Liver (tissue), 9 donors: ENCODE results near the gene ALKAL2. TPM values are rescaled to one million over a fixed set of nuclear protein-coding genes. Genes with fewer than 3 reads are reported as not detected.

Experiments used
- DNase-seq: peaks from one replicate; pipeline ENCODE4 v3.0.0-alpha.2; 2017; ENCODE audit warnings: low spot score
- H3K27ac ChIP-seq, 2 donors: one replicate each; pipeline ENCODE4 v1.7.0; 2013; ENCODE audit warnings: inconsistent platforms in 2 of 2, low read length in 2 of 2, control low read depth in 1 of 2, low read depth in 1 of 2, mild to moderate bottlenecking in 1 of 2
- H3K27me3 ChIP-seq, 4 donors: one replicate each; pipeline versions ENCODE4 v1.6.1 to v1.7.0; 2013; ENCODE audit warnings: low read length in 3 of 4, inconsistent platforms in 1 of 4, mild to moderate bottlenecking in 1 of 4, moderate library complexity in 1 of 4; ENCODE audit not compliant: control insufficient read depth in 4 of 4, insufficient read depth in 4 of 4
- H3K36me3 ChIP-seq, 4 donors: one replicate each; pipeline versions ENCODE4 v1.6.1 to v1.7.0; 2013; ENCODE audit warnings: low read length in 3 of 4, mild to moderate bottlenecking in 3 of 4, low read depth in 1 of 4, moderate library complexity in 1 of 4; ENCODE audit not compliant: control insufficient read depth in 4 of 4, insufficient read depth in 3 of 4
- H3K4me1 ChIP-seq, 4 donors: one replicate each; pipeline versions ENCODE4 v1.6.1 to v1.7.0; 2013; ENCODE audit warnings: low read length in 3 of 4, mild to moderate bottlenecking in 3 of 4, moderate library complexity in 1 of 4; ENCODE audit not compliant: control insufficient read depth in 4 of 4, insufficient read depth in 4 of 4
- H3K4me3 ChIP-seq, 3 donors: one replicate each; pipeline versions ENCODE4 v1.6.1 to v1.7.0; 2013; ENCODE audit warnings: low read length in 3 of 3, control low read depth in 1 of 3, low read depth in 1 of 3, mild to moderate bottlenecking in 1 of 3
- H3K9ac ChIP-seq, 2 donors: one replicate each; pipeline ENCODE4 v1.7.0; 2013; ENCODE audit warnings: low read length in 2 of 2, mild to moderate bottlenecking in 2 of 2, moderate library complexity in 2 of 2, control low read depth in 1 of 2, low read depth in 1 of 2
- H3K9me3 ChIP-seq, 4 donors: one replicate each; pipeline versions ENCODE4 v1.6.1 to v1.7.0; 2013; ENCODE audit warnings: low read length in 3 of 4; ENCODE audit not compliant: control insufficient read depth in 4 of 4
- ATF3 ChIP-seq: IDR thresholded peaks from 2 replicates; pipeline ENCODE4 v1.6.1; 2016; ENCODE audit warnings: antibody characterized with exemption
- CTCF ChIP-seq: fragments of 150-350 bp; IDR thresholded peaks from 2 replicates; pipeline ENCODE4 v1.5.1; 2017; ENCODE audit warnings: improper control_type of control experiment, low read depth, low read length; ENCODE audit not compliant: missing input control
- EGR1 ChIP-seq, 2 donors: IDR thresholded peaks; 2 replicates each; pipeline ENCODE4 v1.6.1; 2016 to 2018; ENCODE audit warnings: antibody characterized with exemption in 2 of 2, low read depth in 2 of 2
- FOXA1 ChIP-seq: IDR thresholded peaks from 2 replicates; pipeline ENCODE4 v1.6.1; 2016; ENCODE audit warnings: antibody characterized with exemption
- FOXA2 ChIP-seq: IDR thresholded peaks from 2 replicates; pipeline ENCODE4 v1.6.1; 2016; ENCODE audit warnings: antibody characterized with exemption
- HNF4A ChIP-seq, 2 donors: conservative IDR thresholded peaks; 2 replicates each; pipeline ENCODE4 v1.6.1; 2016; ENCODE audit warnings: antibody characterized with exemption in 2 of 2, mild to moderate bottlenecking in 2 of 2
- HNF4G ChIP-seq: IDR thresholded peaks from 2 replicates; pipeline ENCODE4 v1.6.1; 2016; ENCODE audit warnings: antibody characterized with exemption
- JUND ChIP-seq, 2 donors: IDR thresholded peaks; 2 replicates each; pipeline ENCODE4 v1.6.1; 2016; ENCODE audit warnings: antibody characterized with exemption in 2 of 2
- NR2F2 ChIP-seq: IDR thresholded peaks from 2 replicates; pipeline ENCODE4 v1.6.1; 2016; ENCODE audit warnings: antibody characterized with exemption
- RAD21 ChIP-seq, 2 donors: IDR thresholded peaks; 2 replicates each; pipeline ENCODE4 v1.6.1; 2016; ENCODE audit warnings: antibody characterized with exemption in 2 of 2, mild to moderate bottlenecking in 2 of 2
- RXRA ChIP-seq, 2 donors: IDR thresholded peaks; 2 replicates each; pipeline ENCODE4 v1.6.1; 2017 to 2018; ENCODE audit warnings: antibody characterized with exemption in 2 of 2, mild to moderate bottlenecking in 1 of 2
- SP1 ChIP-seq: IDR thresholded peaks from 2 replicates; pipeline ENCODE4 v1.6.1; 2018; ENCODE audit warnings: antibody characterized with exemption, mild to moderate bottlenecking
- TAF1 ChIP-seq: conservative IDR thresholded peaks from 2 replicates; pipeline ENCODE4 v1.6.1; 2016; ENCODE audit warnings: antibody characterized with exemption, mild to moderate bottlenecking
- YY1 ChIP-seq: IDR thresholded peaks from 2 replicates; pipeline ENCODE4 v1.6.1; 2016; ENCODE audit warnings: antibody characterized with exemption, mild to moderate bottlenecking
- WGBS: extraction: QIAGEN DNeasy Blood & Tissue Kit; methylation state at CpG from one replicate; pipeline ENCODE4 v1.1.7; 2013; 5-methylcytosine and 5-hydroxymethylcytosine counted together
- polyA plus RNA-seq, 2 donors: library from polyadenylated mRNA; stranded (reverse) in 1 of 2; unstranded in 1 of 2; fragments of 200-250 nt in 1 of 2; fragments of >200 nt in 1 of 2; fragmentation: Nextera tagmentation in 1 of 2; extraction: Ambion mirVana in 1 of 2; gene quantifications; one replicate each; pipeline versions ENCODE4 v1.2.1 to v1.2.3, GENCODE V29; 2013 to 2015
- total RNA-seq, 2 donors: library from RNA; depleted of rRNA; stranded (reverse); fragments of >200 nt; gene quantifications; one replicate each; pipeline ENCODE4 v1.2.3, GENCODE V29; 2014
- TF ChIP-seq, protein P1 (sequence below): IDR thresholded peaks from 2 replicates; pipeline ENCODE4 v1.6.1; 2016; ENCODE audit warnings: antibody characterized with exemption
- TF ChIP-seq, protein P2 (sequence below): IDR thresholded peaks from 2 replicates; pipeline ENCODE4 v1.6.1; 2016; ENCODE audit warnings: antibody characterized with exemption, mild to moderate bottlenecking
- donor health status: healthy.
- donor health status: healthy.
- donor health status: healthy.
- donor health status: healthy.
- donor health status: healthy.

Gene ALKAL2
- total and polyA plus RNA-seq, 4 donors = 1.6 to 3.1 (median 1.9) TPM; not detected in 1

DNA sequence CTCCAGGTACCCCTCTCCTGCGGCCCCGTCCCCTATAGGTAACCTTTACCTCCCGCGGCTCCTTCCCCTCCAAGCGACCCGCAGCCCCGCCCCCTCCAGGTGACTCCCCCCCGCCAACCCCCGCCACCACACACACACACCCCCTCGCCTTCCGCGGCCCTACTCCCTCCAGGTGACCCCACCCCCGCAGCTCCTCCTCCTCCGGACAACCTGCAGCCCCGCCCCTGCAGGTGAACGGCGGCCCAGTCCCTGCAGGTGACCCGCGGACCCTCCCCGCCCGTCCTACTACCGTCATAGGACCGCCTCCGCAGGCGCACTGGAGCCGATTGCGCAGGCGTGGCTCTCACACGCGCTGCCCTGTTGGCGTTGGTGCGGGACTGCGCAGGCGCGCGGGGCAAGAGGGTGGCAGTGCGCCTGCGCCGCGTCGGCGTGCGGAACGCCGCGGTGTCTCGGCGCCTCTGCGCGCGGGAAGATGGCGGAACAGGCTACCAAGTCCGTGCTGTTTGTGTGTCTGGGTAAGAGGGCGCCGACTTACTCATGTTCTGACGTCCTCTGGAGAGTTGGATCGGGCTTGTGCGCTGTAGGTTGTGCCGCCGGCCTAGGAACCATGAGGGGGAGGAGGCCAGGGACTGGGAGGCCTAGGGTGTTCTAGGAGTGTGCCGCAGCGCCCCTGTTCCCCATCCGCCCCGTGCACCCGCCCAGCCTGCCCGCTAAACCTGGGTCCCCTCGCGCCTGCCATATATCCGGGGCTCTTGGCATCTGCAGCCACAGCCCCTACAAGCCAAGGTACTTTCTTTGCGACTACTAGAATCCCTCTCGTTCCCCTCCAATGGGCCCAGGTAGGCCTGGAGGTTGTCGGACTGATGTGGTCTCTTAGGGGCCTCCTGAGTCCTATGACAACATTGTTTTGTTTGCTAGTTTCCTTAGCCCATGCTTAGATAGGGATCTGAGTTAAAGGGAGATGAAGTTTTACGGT, 23.1 kb downstream of the ALKAL2 start, which contains the start of gene ACP1:
TSS of gene ACP1 (plus strand) at position 455 of the 976 bp plus-strand sequence. CDS start at position 473, 18 bp downstream.
- H3K36me3 ChIP-seq = peaks cover 0 to 1% (median 0%) of the 10 kb centered on the region in 4 donors
- H3K27ac ChIP-seq = peak within 1 kb of the TSS; percentile 74 to 81
- peak within 1 kb of the TSS; percentile 87 to 99 (median 99) for H3K4me3 ChIP-seq
- no peaks in the 10 kb centered on the region for H3K27me3 ChIP-seq
- H3K9ac ChIP-seq = peak within 1 kb of the TSS; percentile 87 to 95
- WGBS = under 1% methylated on average over 73 of the region's 73 CpGs
- H3K4me1 ChIP-seq = peaks cover 8 to 27% (median 23%) of the 10 kb centered on the region in 4 donors
- H3K9me3 ChIP-seq = no peaks in the 10 kb centered on the region
- peak; percentile 93 for DNase-seq
- no peak for TF ChIP-seq JUND (IDR thresholded peaks at IDR 0.05)
- TF ChIP-seq CTCF = no peak
- TF ChIP-seq HNF4A (conservative IDR thresholded peaks at IDR 0.05) = no peak
- TF ChIP-seq YY1 = peak; percentile 95
- TF ChIP-seq TAF1 = no peak
- TF ChIP-seq, protein P1, sequence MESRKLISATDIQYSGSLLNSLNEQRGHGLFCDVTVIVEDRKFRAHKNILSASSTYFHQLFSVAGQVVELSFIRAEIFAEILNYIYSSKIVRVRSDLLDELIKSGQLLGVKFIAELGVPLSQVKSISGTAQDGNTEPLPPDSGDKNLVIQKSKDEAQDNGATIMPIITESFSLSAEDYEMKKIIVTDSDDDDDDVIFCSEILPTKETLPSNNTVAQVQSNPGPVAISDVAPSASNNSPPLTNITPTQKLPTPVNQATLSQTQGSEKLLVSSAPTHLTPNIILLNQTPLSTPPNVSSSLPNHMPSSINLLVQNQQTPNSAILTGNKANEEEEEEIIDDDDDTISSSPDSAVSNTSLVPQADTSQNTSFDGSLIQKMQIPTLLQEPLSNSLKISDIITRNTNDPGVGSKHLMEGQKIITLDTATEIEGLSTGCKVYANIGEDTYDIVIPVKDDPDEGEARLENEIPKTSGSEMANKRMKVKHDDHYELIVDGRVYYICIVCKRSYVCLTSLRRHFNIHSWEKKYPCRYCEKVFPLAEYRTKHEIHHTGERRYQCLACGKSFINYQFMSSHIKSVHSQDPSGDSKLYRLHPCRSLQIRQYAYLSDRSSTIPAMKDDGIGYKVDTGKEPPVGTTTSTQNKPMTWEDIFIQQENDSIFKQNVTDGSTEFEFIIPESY = no peak
- TF ChIP-seq SP1 = no peak
- TF ChIP-seq, protein P2, sequence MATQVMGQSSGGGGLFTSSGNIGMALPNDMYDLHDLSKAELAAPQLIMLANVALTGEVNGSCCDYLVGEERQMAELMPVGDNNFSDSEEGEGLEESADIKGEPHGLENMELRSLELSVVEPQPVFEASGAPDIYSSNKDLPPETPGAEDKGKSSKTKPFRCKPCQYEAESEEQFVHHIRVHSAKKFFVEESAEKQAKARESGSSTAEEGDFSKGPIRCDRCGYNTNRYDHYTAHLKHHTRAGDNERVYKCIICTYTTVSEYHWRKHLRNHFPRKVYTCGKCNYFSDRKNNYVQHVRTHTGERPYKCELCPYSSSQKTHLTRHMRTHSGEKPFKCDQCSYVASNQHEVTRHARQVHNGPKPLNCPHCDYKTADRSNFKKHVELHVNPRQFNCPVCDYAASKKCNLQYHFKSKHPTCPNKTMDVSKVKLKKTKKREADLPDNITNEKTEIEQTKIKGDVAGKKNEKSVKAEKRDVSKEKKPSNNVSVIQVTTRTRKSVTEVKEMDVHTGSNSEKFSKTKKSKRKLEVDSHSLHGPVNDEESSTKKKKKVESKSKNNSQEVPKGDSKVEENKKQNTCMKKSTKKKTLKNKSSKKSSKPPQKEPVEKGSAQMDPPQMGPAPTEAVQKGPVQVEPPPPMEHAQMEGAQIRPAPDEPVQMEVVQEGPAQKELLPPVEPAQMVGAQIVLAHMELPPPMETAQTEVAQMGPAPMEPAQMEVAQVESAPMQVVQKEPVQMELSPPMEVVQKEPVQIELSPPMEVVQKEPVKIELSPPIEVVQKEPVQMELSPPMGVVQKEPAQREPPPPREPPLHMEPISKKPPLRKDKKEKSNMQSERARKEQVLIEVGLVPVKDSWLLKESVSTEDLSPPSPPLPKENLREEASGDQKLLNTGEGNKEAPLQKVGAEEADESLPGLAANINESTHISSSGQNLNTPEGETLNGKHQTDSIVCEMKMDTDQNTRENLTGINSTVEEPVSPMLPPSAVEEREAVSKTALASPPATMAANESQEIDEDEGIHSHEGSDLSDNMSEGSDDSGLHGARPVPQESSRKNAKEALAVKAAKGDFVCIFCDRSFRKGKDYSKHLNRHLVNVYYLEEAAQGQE = no peak
- no peak for TF ChIP-seq FOXA2
- TF ChIP-seq EGR1 (IDR thresholded peaks at IDR 0.05; ENCODE audit: low read depth in 2 of 2) = peak in 1 of 2 donors; percentile 78
- no peak for TF ChIP-seq HNF4G
- TF ChIP-seq RXRA (IDR thresholded peaks at IDR 0.05) = no peak
- no peak for TF ChIP-seq RAD21 (IDR thresholded peaks at IDR 0.05)
- no peak for TF ChIP-seq ATF3
- no peak for TF ChIP-seq NR2F2
- TF ChIP-seq FOXA1 = no peak
